Mesenteric fat pad (tissue), 1 donor: Measurements from ENCODE around the gene SLC38A9. TPM values are rescaled to one million over a fixed set of nuclear protein-coding genes. Genes with fewer than 3 reads are reported as not detected.

Source experiments
- DNase-seq: peaks from one replicate; pipeline ENCODE4 v3.0.0-alpha.2; 2020; ENCODE audit warnings: low spot score
- total RNA-seq: library from RNA; stranded (reverse); fragmentation: NEBNext Ultra II Directional; extraction: Animal tissue kit (Norgen Biotek cat#: 25700); gene quantifications from one replicate; pipeline ENCODE4 v1.2.1, GENCODE V29; 2021
- donor health status: DM: yes; HTN: yes; CAD: no.

Gene SLC38A9
- total RNA-seq, 1 donor from 2014 or later = 17.6 TPM

- DNase-seq = no peak
Measured at GRCh38 chr5:55584398-55585205, 127.5 kb downstream of the SLC38A9 start.

- DNase-seq = no peak
Measured at GRCh38 chr5:55583578-55583977, 128.5 kb downstream of the SLC38A9 start.

- DNase-seq = no peak
Measured at GRCh38 chr5:55582256-55582655, 129.9 kb downstream of the SLC38A9 start.

GRCh38 chr5:55580042-55580441 is 132.1 kb downstream of the SLC38A9 start:
- no peak for DNase-seq

GRCh38 chr5:55578771-55579170 is 133.4 kb downstream of the SLC38A9 start:
- no peak for DNase-seq

GRCh38 chr5:55577353-55578060 is 134.6 kb downstream of the SLC38A9 start:
- no peak for DNase-seq

- DNase-seq = no peak
Measured at GRCh38 chr5:55576661-55577060, 135.5 kb downstream of the SLC38A9 start.

Other genes with a start within 250 kb of the SLC38A9 start
- 304 TPM for gene PLPP1, start 177.4 kb downstream of the SLC38A9 start, total RNA-seq
- gene DDX4, start 25.7 kb upstream of the SLC38A9 start, total RNA-seq = not detected
- gene IL31RA, start 139.0 kb upstream of the SLC38A9 start, total RNA-seq = not detected